ENCODE measurements around the gene IL2RG.

DNA sequence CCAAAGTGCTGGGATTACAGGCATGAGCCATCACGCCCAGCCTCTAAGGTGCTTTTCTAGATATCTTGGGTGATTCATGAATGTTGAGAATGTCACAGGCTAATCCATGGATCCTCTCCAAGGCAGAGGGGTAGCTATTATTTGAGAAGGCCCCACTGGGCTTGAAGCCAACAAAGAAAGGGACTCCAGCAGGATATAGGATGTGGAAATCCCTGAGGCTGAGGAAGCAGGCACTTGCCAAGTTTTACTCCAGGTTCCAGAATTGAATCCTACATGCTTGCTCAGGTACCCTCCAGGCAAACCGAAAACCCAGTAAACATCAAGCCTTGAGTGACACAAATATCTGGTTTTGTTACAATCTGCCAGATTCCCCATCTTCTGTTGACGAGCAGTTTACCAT lies 49.1 kb upstream of the IL2RG start:
- TF ChIP-seq, protein P1, sequence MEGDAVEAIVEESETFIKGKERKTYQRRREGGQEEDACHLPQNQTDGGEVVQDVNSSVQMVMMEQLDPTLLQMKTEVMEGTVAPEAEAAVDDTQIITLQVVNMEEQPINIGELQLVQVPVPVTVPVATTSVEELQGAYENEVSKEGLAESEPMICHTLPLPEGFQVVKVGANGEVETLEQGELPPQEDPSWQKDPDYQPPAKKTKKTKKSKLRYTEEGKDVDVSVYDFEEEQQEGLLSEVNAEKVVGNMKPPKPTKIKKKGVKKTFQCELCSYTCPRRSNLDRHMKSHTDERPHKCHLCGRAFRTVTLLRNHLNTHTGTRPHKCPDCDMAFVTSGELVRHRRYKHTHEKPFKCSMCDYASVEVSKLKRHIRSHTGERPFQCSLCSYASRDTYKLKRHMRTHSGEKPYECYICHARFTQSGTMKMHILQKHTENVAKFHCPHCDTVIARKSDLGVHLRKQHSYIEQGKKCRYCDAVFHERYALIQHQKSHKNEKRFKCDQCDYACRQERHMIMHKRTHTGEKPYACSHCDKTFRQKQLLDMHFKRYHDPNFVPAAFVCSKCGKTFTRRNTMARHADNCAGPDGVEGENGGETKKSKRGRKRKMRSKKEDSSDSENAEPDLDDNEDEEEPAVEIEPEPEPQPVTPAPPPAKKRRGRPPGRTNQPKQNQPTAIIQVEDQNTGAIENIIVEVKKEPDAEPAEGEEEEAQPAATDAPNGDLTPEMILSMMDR (conservative IDR thresholded peaks at IDR 0.05; ENCODE audit: low read depth in 2 of 2), result no peak
- TF ChIP-seq NANOG (IDR thresholded peaks at IDR 0.05; ENCODE audit: borderline replicate concordance), result no peak
- no peak for TF ChIP-seq EZH2 (IDR thresholded peaks at IDR 0.05; ENCODE audit: low read depth, unreplicated experiment)
- TF ChIP-seq POLR2AphosphoS5 (IDR thresholded peaks at IDR 0.05; ENCODE audit: low read depth), result no peak
- TF ChIP-seq, protein P2, sequence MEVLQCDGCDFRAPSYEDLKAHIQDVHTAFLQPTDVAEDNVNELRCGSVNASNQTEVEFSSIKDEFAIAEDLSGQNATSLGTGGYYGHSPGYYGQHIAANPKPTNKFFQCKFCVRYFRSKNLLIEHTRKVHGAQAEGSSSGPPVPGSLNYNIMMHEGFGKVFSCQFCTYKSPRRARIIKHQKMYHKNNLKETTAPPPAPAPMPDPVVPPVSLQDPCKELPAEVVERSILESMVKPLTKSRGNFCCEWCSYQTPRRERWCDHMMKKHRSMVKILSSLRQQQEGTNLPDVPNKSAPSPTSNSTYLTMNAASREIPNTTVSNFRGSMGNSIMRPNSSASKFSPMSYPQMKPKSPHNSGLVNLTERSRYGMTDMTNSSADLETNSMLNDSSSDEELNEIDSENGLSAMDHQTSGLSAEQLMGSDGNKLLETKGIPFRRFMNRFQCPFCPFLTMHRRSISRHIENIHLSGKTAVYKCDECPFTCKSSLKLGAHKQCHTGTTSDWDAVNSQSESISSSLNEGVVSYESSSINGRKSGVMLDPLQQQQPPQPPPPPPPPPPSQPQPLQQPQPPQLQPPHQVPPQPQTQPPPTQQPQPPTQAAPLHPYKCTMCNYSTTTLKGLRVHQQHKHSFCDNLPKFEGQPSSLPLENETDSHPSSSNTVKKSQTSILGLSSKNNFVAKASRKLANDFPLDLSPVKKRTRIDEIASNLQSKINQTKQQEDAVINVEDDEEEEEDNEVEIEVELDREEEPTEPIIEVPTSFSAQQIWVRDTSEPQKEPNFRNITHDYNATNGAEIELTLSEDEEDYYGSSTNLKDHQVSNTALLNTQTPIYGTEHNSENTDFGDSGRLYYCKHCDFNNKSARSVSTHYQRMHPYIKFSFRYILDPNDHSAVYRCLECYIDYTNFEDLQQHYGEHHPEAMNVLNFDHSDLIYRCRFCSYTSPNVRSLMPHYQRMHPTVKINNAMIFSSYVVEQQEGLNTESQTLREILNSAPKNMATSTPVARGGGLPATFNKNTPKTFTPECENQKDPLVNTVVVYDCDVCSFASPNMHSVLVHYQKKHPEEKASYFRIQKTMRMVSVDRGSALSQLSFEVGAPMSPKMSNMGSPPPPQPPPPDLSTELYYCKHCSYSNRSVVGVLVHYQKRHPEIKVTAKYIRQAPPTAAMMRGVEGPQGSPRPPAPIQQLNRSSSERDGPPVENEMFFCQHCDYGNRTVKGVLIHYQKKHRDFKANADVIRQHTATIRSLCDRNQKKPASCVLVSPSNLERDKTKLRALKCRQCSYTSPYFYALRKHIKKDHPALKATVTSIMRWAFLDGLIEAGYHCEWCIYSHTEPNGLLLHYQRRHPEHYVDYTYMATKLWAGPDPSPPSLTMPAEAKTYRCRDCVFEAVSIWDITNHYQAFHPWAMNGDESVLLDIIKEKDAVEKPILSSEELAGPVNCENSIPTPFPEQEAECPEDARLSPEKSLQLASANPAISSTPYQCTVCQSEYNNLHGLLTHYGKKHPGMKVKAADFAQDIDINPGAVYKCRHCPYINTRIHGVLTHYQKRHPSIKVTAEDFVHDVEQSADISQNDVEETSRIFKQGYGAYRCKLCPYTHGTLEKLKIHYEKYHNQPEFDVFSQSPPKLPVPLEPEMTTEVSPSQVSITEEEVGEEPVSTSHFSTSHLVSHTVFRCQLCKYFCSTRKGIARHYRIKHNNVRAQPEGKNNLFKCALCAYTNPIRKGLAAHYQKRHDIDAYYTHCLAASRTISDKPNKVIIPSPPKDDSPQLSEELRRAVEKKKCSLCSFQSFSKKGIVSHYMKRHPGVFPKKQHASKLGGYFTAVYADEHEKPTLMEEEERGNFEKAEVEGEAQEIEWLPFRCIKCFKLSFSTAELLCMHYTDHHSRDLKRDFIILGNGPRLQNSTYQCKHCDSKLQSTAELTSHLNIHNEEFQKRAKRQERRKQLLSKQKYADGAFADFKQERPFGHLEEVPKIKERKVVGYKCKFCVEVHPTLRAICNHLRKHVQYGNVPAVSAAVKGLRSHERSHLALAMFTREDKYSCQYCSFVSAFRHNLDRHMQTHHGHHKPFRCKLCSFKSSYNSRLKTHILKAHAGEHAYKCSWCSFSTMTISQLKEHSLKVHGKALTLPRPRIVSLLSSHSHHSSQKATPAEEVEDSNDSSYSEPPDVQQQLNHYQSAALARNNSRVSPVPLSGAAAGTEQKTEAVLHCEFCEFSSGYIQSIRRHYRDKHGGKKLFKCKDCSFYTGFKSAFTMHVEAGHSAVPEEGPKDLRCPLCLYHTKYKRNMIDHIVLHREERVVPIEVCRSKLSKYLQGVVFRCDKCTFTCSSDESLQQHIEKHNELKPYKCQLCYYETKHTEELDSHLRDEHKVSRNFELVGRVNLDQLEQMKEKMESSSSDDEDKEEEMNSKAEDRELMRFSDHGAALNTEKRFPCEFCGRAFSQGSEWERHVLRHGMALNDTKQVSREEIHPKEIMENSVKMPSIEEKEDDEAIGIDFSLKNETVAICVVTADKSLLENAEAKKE (CRISPR knock-in tag; IDR thresholded peaks at IDR 0.05), result no peak
- TF ChIP-seq EZH2phosphoT487 (IDR thresholded peaks at IDR 0.05; ENCODE audit: unreplicated experiment), result no peak
- no peak for TF ChIP-seq CREB1 (CRISPR knock-in tag; IDR thresholded peaks at IDR 0.05; ENCODE audit: low read depth)
- TF ChIP-seq, protein P3, sequence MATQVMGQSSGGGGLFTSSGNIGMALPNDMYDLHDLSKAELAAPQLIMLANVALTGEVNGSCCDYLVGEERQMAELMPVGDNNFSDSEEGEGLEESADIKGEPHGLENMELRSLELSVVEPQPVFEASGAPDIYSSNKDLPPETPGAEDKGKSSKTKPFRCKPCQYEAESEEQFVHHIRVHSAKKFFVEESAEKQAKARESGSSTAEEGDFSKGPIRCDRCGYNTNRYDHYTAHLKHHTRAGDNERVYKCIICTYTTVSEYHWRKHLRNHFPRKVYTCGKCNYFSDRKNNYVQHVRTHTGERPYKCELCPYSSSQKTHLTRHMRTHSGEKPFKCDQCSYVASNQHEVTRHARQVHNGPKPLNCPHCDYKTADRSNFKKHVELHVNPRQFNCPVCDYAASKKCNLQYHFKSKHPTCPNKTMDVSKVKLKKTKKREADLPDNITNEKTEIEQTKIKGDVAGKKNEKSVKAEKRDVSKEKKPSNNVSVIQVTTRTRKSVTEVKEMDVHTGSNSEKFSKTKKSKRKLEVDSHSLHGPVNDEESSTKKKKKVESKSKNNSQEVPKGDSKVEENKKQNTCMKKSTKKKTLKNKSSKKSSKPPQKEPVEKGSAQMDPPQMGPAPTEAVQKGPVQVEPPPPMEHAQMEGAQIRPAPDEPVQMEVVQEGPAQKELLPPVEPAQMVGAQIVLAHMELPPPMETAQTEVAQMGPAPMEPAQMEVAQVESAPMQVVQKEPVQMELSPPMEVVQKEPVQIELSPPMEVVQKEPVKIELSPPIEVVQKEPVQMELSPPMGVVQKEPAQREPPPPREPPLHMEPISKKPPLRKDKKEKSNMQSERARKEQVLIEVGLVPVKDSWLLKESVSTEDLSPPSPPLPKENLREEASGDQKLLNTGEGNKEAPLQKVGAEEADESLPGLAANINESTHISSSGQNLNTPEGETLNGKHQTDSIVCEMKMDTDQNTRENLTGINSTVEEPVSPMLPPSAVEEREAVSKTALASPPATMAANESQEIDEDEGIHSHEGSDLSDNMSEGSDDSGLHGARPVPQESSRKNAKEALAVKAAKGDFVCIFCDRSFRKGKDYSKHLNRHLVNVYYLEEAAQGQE (IDR thresholded peaks at IDR 0.05; ENCODE audit: unreplicated experiment), result no peak
- TF ChIP-seq ZNF331 (CRISPR knock-in tag; IDR thresholded peaks at IDR 0.05; ENCODE audit: low read depth), result no peak

Data from GM23338 (cell line).